GM21786 (cell line): ENCODE data around the gene FAM151B.
"Not testable (repeated sequence)": the region's sequence is repeated elsewhere in the genome, so short reads cannot be mapped to it uniquely, and the experiment has no call there.

Experiments
- ATAC-seq: cut with Tn5 transposase; IDR thresholded peaks from one replicate; pipeline ENCODE4 v1.9.1; 2021; ENCODE audit not compliant: unreplicated experiment

Gene FAM151B

DNA sequence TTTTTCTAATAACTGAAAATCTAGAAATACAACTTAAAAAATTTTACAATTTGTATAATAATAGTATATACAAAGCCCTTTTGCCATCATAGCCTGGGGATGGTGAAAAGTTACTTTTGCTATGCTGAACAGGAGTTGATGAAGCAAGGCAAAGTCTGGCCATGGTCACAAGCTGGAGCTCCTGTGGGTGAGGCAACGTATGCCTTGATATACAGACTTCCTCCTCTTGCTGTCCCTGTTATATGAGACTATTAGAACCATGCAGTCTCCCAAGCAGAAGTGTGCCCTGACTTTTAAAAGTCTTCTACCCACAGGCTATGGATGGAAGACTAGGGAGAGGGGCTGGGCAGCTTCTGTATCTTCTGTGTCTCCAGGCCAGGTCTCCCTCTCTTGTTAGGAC is 15.7 kb downstream of the FAM151B start:
- ATAC-seq, result no peak

DNA sequence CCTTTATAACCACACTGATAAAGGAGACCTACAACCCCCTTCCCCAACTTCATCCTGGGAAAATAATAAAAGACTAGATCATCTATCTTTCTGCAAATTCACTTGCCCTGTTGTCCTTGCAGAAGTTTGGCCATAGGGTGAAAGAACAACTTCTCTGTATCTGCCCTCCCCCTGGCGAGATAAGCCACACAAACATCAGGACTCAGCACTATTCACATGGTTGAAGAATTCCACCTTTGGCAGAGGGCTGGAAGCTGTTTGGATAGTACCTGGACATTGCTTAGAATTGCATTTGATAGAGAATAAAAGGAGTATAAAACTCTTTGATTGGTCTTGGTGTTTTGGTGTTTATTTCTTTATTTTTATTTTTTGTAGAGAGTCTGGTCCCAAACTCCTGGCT is 16.9 kb downstream of the FAM151B start:
- ATAC-seq, result no peak

DNA sequence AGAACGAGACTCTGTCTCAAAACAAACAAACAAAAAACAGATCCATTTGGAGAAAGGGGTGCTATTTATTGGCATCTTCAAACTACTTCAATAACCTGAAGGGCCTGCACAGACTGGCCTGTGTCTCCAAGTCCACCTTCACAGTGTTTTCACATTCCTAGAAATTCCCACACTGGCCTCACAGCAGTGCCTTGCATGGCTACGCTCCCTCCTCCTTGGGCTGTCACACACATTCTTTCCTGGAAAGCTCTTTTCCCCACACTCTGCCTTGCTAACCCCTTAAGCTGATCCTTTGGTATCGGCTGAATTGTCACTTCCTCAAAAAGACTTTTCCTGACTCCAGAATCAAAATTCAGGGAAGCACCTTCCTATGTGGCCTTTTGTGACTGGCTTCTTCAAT is 19.8 kb downstream of the FAM151B start:
- ATAC-seq, result no peak

DNA sequence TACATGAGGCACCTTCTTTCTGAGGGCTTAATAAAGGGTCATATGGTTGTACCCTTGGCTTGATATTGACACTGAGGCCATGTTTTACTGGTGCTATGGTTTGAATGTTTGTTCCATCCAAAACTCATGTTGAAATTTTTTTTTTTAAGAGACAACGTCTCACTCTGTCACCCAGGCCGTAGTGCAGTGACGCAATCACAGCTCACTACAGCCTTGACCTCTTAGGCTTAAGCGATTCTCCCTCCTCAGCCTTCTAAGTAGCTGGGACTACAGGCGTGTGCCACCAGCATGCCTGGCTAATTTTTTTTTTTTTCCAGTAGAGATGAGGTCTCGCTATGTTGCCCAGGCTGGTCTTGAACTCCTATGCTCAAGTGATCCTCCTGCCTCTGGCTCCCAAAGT is 20.9 kb downstream of the FAM151B start:
- ATAC-seq, result no peak

DNA sequence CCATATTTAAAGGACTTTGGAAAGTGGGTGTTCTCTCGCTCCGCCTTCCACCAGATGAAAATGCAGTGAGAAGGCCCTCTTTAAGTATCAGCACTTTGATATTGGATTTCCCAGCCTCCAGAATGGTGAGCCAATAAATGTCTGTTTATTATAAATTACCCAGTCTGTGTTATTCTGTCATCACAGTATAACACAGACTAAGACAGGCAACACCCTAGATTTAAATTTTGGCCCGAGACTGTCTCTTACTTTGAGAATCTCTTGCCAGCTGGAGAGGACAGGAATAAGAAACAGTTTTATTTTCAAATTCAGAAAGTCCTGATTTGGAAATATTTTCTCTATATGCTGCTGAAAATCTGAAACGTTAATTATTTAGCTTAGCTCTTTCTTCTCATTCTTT is 21.5 kb downstream of the FAM151B start:
- no peak for ATAC-seq

GRCh38 chr5:80516826-80517225 is 28.9 kb downstream of the FAM151B start:
- no peak for ATAC-seq

DNA sequence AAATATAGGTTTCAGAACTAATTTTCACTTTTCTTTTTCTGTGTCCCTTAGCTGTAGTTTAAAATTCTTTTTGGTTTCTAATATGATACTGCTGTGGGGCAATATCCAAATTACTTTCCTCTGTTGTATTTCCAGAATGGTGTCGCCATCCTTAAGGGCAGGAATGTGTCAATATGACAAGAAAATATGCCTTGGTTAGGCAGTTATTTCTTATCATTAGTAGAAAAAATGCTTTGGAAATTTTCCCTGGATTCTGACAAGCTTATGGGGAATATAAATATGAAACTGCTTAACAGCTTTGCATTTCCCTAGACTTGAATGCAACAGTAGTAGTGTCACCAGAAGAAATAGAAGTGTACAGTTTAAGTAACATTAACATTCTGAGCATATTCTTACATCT is 52.8 kb downstream of the FAM151B start:
- no peak for ATAC-seq

- ATAC-seq, result no peak
Measured at GRCh38 chr5:80541392-80541791, 53.5 kb downstream of the FAM151B start.

GRCh38 chr5:80554646-80555045 is 66.7 kb downstream of the FAM151B start:
- ATAC-seq, result no peak

DNA sequence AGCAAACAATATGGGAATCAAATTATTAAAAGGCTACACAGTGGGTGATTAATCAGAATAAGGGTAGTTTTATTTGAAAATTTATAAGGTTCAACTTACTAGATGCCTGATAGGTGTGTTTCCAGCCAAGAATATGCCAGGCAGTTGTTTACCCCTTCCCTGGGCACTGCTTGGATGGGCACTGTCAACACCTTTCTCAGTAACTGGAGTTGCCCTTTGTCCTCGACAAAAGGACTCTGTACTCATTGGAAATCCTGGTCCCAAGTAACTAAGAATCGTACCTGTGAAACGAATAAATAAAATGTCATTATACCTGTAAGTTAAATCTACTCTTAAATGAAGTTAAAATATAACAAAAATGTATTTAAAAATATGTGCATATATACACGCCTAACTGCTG is 67.2 kb downstream of the FAM151B start:
- ATAC-seq, result no peak

- ATAC-seq, result no peak
Measured at GRCh38 chr5:80559244-80559643, 71.3 kb downstream of the FAM151B start.

DNA sequence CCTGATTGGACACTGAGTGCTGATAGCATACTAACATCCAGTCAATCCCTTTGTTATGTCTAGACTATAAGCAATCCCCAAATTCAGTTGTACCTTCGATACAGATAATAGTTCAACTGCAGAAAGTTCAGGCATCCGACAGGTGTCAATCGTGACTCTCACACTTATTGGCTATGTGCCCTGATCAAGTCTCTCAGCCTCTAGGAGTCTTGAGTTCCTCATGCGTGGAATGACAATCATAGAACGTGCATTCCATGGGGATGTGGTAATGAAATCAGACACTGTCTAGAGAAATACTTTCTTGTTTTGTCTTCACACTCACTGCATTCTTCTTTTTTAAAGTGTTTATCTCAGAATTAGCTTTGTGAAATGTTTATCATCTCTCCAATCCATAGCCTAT is 77.4 kb downstream of the FAM151B start:
- no peak for ATAC-seq

DNA sequence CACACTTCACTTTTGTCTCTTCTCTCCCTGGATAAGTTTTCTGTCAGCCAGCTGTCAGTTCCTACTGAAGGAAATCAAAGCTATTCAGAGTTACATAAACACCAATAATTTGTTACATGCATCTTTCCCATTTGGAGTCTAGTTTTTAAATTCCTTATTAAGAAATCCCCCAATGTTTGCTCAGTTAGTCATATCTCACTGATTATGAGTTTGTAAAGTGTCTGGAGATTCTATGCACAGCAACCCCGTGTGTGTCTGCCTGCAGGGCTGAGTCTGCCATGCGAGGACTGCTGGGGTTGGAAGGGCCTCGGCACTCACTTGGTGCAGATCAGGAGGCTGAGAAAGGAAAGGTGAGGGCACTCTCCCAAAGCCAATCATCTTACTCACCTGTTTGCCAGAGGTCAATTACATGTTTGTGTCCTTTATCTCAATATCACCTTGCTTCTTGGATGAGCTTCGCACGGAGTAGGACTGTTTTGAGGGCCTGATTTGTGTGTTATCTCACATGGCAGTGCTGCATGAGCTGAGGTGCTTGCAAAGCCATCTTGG is 78.9 kb downstream of the FAM151B start:
- ATAC-seq, result no peak

DNA sequence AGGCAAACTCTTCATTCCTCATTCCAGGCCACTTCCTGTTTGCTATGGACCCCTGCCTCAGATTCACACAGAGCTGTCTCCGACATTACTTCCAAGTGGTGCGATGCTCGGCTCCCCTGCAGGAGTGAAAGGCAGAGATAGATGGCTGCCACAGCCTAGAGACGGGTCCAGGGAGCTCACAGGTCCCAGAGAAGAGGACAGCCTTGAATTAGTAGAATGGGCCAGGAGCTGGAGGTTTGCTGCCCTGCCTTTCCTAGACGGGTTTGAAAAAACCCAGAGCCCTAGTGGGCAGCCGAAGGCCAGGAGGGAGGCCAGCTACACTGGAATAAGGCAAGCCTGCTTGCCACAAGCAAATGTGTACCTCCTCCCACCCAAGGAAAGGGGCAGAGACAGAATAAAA is 80.4 kb downstream of the FAM151B start:
- ATAC-seq, result no peak

GRCh38 chr5:80569086-80569960 is 81.4 kb downstream of the FAM151B start:
- no peak for ATAC-seq

DNA sequence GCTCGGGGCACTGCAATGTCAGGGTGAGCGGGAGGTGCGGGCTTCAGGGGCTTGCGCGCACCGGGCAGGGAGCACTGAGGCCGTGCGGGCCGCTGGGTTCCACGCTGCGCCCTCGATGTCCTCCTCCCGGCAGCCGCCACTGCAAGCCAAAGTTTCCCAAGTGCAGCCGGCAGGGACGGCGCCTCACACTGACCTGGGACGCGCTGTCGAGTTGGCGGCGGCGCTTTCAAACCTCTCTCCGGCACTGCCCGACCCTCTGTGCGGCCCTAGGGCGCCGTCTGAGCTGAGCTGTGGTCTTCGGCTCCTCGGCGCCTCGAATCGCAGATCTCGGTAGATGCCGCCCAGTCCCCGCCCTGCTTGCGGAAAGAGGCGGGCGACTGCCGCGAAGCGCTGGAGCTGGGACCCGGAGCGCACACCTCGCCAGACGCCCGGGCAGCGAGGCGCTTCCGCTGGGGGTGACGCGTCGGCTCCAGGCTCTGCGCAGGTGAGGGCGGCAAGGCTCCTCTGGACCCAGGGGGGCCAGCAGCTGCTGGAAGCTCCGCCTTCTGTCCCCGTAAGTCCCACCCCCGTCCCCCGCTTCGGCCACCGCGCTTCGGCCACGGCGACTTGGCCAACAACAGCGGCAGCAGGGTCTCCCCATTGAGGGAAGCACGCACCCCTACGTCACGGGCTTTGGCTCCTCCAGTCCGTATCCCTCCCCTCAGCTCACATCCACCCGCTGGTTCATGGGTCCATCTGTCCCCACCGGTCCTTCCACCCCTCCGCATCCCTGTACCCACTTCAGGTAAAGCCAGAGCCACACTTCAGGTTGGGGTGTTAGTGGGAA is 82.3 kb downstream of the FAM151B start, which contains the start of gene ANKRD34B:
Gene ANKRD34B (minus strand): TSS at position 320 of the 826 bp plus-strand sequence. CDS start 10,261 bp downstream, outside the sequence.
- no peak for ATAC-seq

DNA sequence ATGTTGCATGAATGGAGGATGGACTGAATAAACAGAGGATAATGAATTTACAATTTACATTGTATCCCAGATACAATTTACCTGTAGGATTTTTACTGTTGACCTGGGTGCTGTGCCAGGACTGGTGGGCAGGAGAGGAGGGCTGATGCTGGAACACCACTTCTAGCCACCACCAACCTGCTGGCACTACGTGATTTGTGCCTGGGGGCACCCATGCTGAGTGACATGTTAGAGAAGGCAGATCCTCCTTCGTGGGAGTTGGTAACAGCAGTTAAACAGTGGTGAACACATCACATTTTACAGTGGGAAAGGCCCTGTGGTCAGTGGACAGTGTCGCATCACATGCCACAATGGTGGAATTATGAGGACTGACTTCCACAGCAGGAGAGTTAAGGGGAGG is 85.2 kb downstream of the FAM151B start:
- ATAC-seq, result no peak

GRCh38 chr5:80576383-80576782 is 88.5 kb downstream of the FAM151B start:
- ATAC-seq, result no peak

- no peak for ATAC-seq
Measured at GRCh38 chr5:80577707-80578106, 89.8 kb downstream of the FAM151B start.

- no peak for ATAC-seq
Measured at GRCh38 chr5:80579050-80579449, 91.2 kb downstream of the FAM151B start.

DNA sequence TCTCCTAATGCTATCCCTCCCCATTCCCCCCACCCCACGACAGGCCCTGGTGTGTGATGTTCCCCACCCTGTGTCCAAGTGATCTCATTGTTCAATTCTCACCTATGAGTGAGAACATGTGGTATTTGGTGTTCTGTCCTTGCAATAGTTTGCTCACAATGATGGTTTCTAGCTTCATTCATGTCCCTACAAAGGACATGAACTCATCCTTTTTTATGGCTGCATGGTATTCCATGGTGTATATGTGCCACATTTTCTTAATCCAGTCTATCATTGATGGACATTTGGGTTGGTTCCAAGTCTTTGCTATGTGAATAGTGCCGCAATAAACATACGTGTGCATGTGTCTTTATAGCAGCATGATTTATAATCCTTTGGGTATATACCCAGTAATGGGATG is 92.4 kb downstream of the FAM151B start:
- ATAC-seq, result not testable (repeated sequence)

- ATAC-seq, result no peak
Measured at GRCh38 chr5:80584770-80585169, 96.9 kb downstream of the FAM151B start.
